ENCODE results near the gene RSPH6A.

Gene RSPH6A

GRCh38 chr19:45814851-45815480, at the start of gene RSPH6A:
RSPH6A (minus strand) TSS chr19:45815308; CDS start chr19:45815176, 132 bp downstream.
- H3K27me3 ChIP-seq (ENCODE audit: control insufficient read depth, insufficient read depth, low read length) = no peaks in the 10 kb centered on the region
- H3K36me3 ChIP-seq (ENCODE audit: control insufficient read depth, insufficient read depth, low read length) = peaks cover 9% of the 10 kb centered on the region
- H3K4me1 ChIP-seq (ENCODE audit: control insufficient read depth, insufficient read depth, low read length) = peaks cover 29% of the 10 kb centered on the region

GRCh38 chr19:45864629-45865082, 49.5 kb upstream of the RSPH6A start:
- Histone ChIP-seq H3K27ac (ENCODE audit: low read depth, low read length) (peak overlapping the region; percentile 42; the same call in 1 of the 2 replicates), H3K27me3 (ENCODE audit: control insufficient read depth, insufficient read depth, low read length) (peaks cover 5% of the 10 kb centered on the region; the same call in 1 of the 2 replicates), H3K9me3 (ENCODE audit: control insufficient read depth, insufficient read depth, low read depth, low read length) (no peaks in the 10 kb centered on the region), H3K36me3 (ENCODE audit: control insufficient read depth, insufficient read depth, low read length) (peaks cover 7% of the 10 kb centered on the region; the same call in 1 of the 2 replicates), H3K4me1 (ENCODE audit: control insufficient read depth, insufficient read depth, low read length) (peaks cover 18% of the 10 kb centered on the region; the same call in 1 of the 2 replicates), H3K9ac (ENCODE audit: low read length) (peak overlapping the region; percentile 79), H3K4me3 (ENCODE audit: low read depth, low read length) (peak overlapping the region; percentile 88)

More at GRCh38 chr19:45814851-45815480, at the start of gene RSPH6A:
- H3K27ac ChIP-seq (ENCODE audit: low read depth, low read length) = peak within 1 kb of the TSS; percentile 42
- H3K9ac ChIP-seq (ENCODE audit: low read length) = peak within 1 kb of the TSS; percentile 80
- no peaks in the 10 kb centered on the region for H3K9me3 ChIP-seq (ENCODE audit: control insufficient read depth, insufficient read depth, low read depth, low read length)
- peak within 1 kb of the TSS; percentile 84 for H3K4me3 ChIP-seq (ENCODE audit: low read depth, low read length)

- Histone ChIP-seq H3K9me3 (ENCODE audit: control insufficient read depth, insufficient read depth, low read depth, low read length) (no peaks in the 10 kb centered on the region), H3K27me3 (ENCODE audit: control insufficient read depth, insufficient read depth, low read length) (peaks cover 5% of the 10 kb centered on the region; the same call in 1 of the 2 replicates), H3K27ac (ENCODE audit: low read depth, low read length) (peak within 1 kb of the TSS; percentile 42; the same call in 1 of the 2 replicates), H3K36me3 (ENCODE audit: control insufficient read depth, insufficient read depth, low read length) (peaks cover 13% of the 10 kb centered on the region), H3K9ac (ENCODE audit: low read length) (peak within 1 kb of the TSS; percentile 79), H3K4me3 (ENCODE audit: low read depth, low read length) (peak within 1 kb of the TSS; percentile 88), H3K4me1 (ENCODE audit: control insufficient read depth, insufficient read depth, low read length) (peaks cover 18% of the 10 kb centered on the region; the same call in 1 of the 2 replicates)
These were observed 48.9 kb upstream of the RSPH6A start, which contains the start of gene FOXA3 for GRCh38 chr19:45863840-45864628. FOXA3 (plus strand) TSS chr19:45864326; CDS start chr19:45864457, 131 bp downstream.

- Histone ChIP-seq H3K9ac (ENCODE audit: low read length) (peak overlapping the region; percentile 54), H3K27ac (ENCODE audit: low read depth, low read length) (no peak overlapping the region), H3K4me3 (ENCODE audit: low read depth, low read length) (peak overlapping the region; percentile 88)
These were observed 48.3 kb upstream of the RSPH6A start for GRCh38 chr19:45863335-45863839.

GRCh38 chr19:45862564-45863334, 47.6 kb upstream of the RSPH6A start, which contains the start of gene SYMPK:
SYMPK (minus strand) TSS chr19:45863147; CDS start chr19:45854495, 8,652 bp downstream.
- Histone ChIP-seq H3K36me3 (ENCODE audit: control insufficient read depth, insufficient read depth, low read length) (peaks cover 22% of the 10 kb centered on the region), H3K4me3 (ENCODE audit: low read depth, low read length) (peak within 1 kb of the TSS; percentile 88), H3K27ac (ENCODE audit: low read depth, low read length) (peak within 1 kb of the TSS; percentile 40; the same call in 1 of the 2 replicates), H3K27me3 (ENCODE audit: control insufficient read depth, insufficient read depth, low read length) (peaks cover 5% of the 10 kb centered on the region; the same call in 1 of the 2 replicates), H3K9me3 (ENCODE audit: control insufficient read depth, insufficient read depth, low read depth, low read length) (no peaks in the 10 kb centered on the region), H3K4me1 (ENCODE audit: control insufficient read depth, insufficient read depth, low read length) (peaks cover 18% of the 10 kb centered on the region; the same call in 1 of the 2 replicates), H3K9ac (ENCODE audit: low read length) (peak within 1 kb of the TSS; percentile 90)

More at GRCh38 chr19:45863335-45863839, 48.3 kb upstream of the RSPH6A start:
- Histone ChIP-seq H3K9me3 (ENCODE audit: control insufficient read depth, insufficient read depth, low read depth, low read length) (no peaks in the 10 kb centered on the region), H3K4me1 (ENCODE audit: control insufficient read depth, insufficient read depth, low read length) (peaks cover 18% of the 10 kb centered on the region; the same call in 1 of the 2 replicates), H3K36me3 (ENCODE audit: control insufficient read depth, insufficient read depth, low read length) (peaks cover 17% of the 10 kb centered on the region), H3K27me3 (ENCODE audit: control insufficient read depth, insufficient read depth, low read length) (peaks cover 5% of the 10 kb centered on the region; the same call in 1 of the 2 replicates)

GRCh38 chr19:45862271-45862563, 47.1 kb upstream of the RSPH6A start:
- H3K9ac ChIP-seq (ENCODE audit: low read length) = peak overlapping the region; percentile 90
- H3K27me3 ChIP-seq (ENCODE audit: control insufficient read depth, insufficient read depth, low read length) = peaks cover 5% of the 10 kb centered on the region; the same call in 1 of the 2 replicates
- H3K36me3 ChIP-seq (ENCODE audit: control insufficient read depth, insufficient read depth, low read length) = peaks cover 22% of the 10 kb centered on the region
- H3K4me1 ChIP-seq (ENCODE audit: control insufficient read depth, insufficient read depth, low read length) = peaks cover 18% of the 10 kb centered on the region; the same call in 1 of the 2 replicates
- H3K27ac ChIP-seq (ENCODE audit: low read depth, low read length) = 0 out of 2 replicates have a peak overlapping the region, but pooled peaks have one; percentile 40
- no peaks in the 10 kb centered on the region for H3K9me3 ChIP-seq (ENCODE audit: control insufficient read depth, insufficient read depth, low read depth, low read length)
- peak overlapping the region; percentile 88 for H3K4me3 ChIP-seq (ENCODE audit: low read depth, low read length)

- Histone ChIP-seq H3K4me3 (ENCODE audit: low read depth, low read length) (no peak overlapping the region), H3K27ac (ENCODE audit: low read depth, low read length) (no peak overlapping the region), H3K9ac (ENCODE audit: low read length) (no peak overlapping the region), H3K9me3 (ENCODE audit: control insufficient read depth, insufficient read depth, low read depth, low read length) (no peaks in the 10 kb centered on the region), H3K27me3 (ENCODE audit: control insufficient read depth, insufficient read depth, low read length) (peaks cover 5% of the 10 kb centered on the region; the same call in 1 of the 2 replicates), H3K36me3 (ENCODE audit: control insufficient read depth, insufficient read depth, low read length) (peaks cover 28% of the 10 kb centered on the region), H3K4me1 (ENCODE audit: control insufficient read depth, insufficient read depth, low read length) (0 out of 2 replicates have a peak, but pooled peaks cover 11% of the 10 kb centered on the region)
These were observed 45.5 kb upstream of the RSPH6A start for GRCh38 chr19:45860359-45861259.

- Histone ChIP-seq H3K4me1 (ENCODE audit: control insufficient read depth, insufficient read depth, low read length) (no peaks in the 10 kb centered on the region), H3K9ac (ENCODE audit: low read length) (no peak overlapping the region), H3K27ac (ENCODE audit: low read depth, low read length) (no peak overlapping the region), H3K4me3 (ENCODE audit: low read depth, low read length) (no peak overlapping the region), H3K9me3 (ENCODE audit: control insufficient read depth, insufficient read depth, low read depth, low read length) (no peaks in the 10 kb centered on the region), H3K27me3 (ENCODE audit: control insufficient read depth, insufficient read depth, low read length) (no peaks in the 10 kb centered on the region), H3K36me3 (ENCODE audit: control insufficient read depth, insufficient read depth, low read length) (peaks cover 73% of the 10 kb centered on the region)
These were observed 39.2 kb upstream of the RSPH6A start for GRCh38 chr19:45854167-45854778.

GRCh38 chr19:45852983-45853382, 37.9 kb upstream of the RSPH6A start:
- Histone ChIP-seq H3K4me1 (ENCODE audit: control insufficient read depth, insufficient read depth, low read length) (no peaks in the 10 kb centered on the region), H3K36me3 (ENCODE audit: control insufficient read depth, insufficient read depth, low read length) (peaks cover 76% of the 10 kb centered on the region), H3K9ac (ENCODE audit: low read length) (no peak overlapping the region), H3K27ac (ENCODE audit: low read depth, low read length) (no peak overlapping the region), H3K27me3 (ENCODE audit: control insufficient read depth, insufficient read depth, low read length) (no peaks in the 10 kb centered on the region), H3K4me3 (ENCODE audit: low read depth, low read length) (no peak overlapping the region), H3K9me3 (ENCODE audit: control insufficient read depth, insufficient read depth, low read depth, low read length) (no peaks in the 10 kb centered on the region)

Measured in HUES6 (cell line).